SJSA1 (cell line): ENCODE results near the gene BIRC6. TPM values are rescaled to one million over a fixed set of nuclear protein-coding genes. Genes with fewer than 3 reads are reported as not detected.
"Not testable (repeated sequence)": the region's sequence is repeated elsewhere in the genome, so short reads cannot be mapped to it uniquely, and the experiment has no call there.

Source experiments
- DNase-seq, 2 experiments: peaks; one replicate each; pipeline ENCODE4 v3.0.0-alpha.2; 2015 to 2020; ENCODE audit warnings: low spot score in 2 of 2, low read depth in 1 of 2
- H3K27ac ChIP-seq: fragments of 250-450 bp; sonication (Bioruptor Pico); 2 replicates; pipeline ENCODE4 v1.5.1; 2020; ENCODE audit warnings: mild to moderate bottlenecking, moderate library complexity
- H3K27me3 ChIP-seq: fragments of 250-450 bp; sonication (Bioruptor Pico); replicated peaks from 2 replicates; pipeline ENCODE4 v1.5.1; 2020; ENCODE audit warnings: mild to moderate bottlenecking, moderate library complexity
- H3K36me3 ChIP-seq: fragments of 250-450 bp; sonication (Bioruptor Pico); 2 replicates; pipeline ENCODE4 v1.5.1; 2020; ENCODE audit warnings: mild to moderate bottlenecking
- H3K4me1 ChIP-seq: fragments of 250-450 bp; sonication (Bioruptor Pico); replicated peaks from 2 replicates; pipeline ENCODE4 v1.6.1; 2021; ENCODE audit warnings: mild to moderate bottlenecking
- H3K4me3 ChIP-seq: fragments of 250-450 bp; sonication (Bioruptor Pico); 2 replicates; pipeline ENCODE4 v1.5.1; 2020; ENCODE audit warnings: mild to moderate bottlenecking
- H3K9me3 ChIP-seq: fragments of 250-450 bp; sonication (Bioruptor Pico); replicated peaks from 2 replicates; pipeline ENCODE4 v1.5.1; 2020; ENCODE audit warnings: mild to moderate bottlenecking
- total RNA-seq: library from RNA; depleted of rRNA; stranded (reverse); fragments of >200 nt; shearing (Covaris generic); gene quantifications from 2 replicates; pipeline ENCODE4 v1.2.3, GENCODE V29; 2014

Gene BIRC6
- total RNA-seq, 1 experiment from 2014 or later: 68.4 TPM

DNA sequence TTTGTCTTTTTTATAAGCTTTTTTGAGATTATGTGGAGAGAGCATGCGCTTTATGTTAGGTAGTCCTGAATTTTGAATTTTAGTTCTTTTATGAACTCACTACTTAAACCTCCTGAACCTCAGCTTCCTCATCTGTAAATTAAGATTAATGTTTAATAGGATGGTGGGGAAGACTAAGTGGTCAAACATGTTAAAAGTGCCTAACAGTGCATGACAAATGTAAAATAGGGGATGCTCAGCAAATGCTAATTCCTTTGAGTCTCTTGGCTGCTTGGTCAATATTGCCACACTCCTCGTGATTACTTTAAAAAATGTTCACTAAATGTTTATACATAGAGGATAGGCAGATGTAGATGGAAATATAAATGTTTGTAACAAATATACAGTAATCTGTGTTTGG, 6.8 kb downstream of the BIRC6 start:
- no peaks in the 10 kb centered on the region for H3K27me3 ChIP-seq
- no peak for DNase-seq
- no peaks in the 10 kb centered on the region for H3K9me3 ChIP-seq
- H3K4me1 ChIP-seq: peaks cover 7% of the 10 kb centered on the region
- H3K4me3 ChIP-seq: no peak overlapping the region
- H3K27ac ChIP-seq: no peak overlapping the region
- peaks cover 28% of the 10 kb centered on the region for H3K36me3 ChIP-seq

DNA sequence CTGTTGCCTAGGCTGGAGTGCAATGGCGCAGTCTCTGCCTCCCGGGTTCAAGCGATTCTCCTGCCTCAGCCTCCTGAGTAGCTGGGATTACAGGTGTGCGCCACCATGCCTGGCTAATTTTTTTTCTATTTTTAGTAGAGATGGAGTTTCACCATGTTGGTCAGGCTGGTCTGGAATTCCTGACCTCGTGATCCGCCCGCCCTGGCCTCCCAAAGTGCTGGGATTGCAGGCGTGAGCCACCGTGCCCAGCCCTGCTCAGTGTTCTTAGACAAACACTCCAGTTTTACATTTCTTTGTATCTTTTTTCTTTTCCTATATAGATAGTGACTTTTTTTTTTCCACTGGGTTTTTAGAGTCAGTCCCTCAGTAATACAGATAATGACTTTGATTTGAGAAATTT, 7.5 kb downstream of the BIRC6 start:
- not testable (repeated sequence) for H3K4me3 ChIP-seq, H3K4me1 ChIP-seq, DNase-seq, H3K27ac ChIP-seq, H3K9me3 ChIP-seq, H3K27me3 ChIP-seq
- peaks cover 21% of the 10 kb centered on the region for H3K36me3 ChIP-seq

DNA sequence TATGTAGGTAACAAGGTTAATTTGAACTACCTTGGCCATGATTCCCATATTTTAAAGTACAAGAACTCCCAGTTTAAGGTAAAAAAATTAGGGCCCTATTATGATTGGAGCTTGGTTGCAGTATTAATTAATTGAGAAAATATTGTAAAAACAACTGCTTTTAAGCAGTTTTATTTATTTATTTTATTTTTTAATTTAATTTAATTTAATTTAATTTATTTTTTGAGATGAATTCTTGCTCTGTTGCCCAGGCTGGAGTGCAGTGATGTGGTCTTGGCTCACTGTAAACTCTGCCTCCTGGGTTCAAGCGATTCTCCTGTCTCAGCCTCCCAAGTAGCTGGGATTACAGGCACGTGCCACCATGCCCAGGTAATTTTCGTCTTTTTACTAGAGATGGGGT, 8.9 kb downstream of the BIRC6 start:
- DNase-seq, H3K27ac ChIP-seq, H3K4me1 ChIP-seq, H3K9me3 ChIP-seq, H3K4me3 ChIP-seq, H3K27me3 ChIP-seq: not testable (repeated sequence)
- H3K36me3 ChIP-seq: peaks cover 16% of the 10 kb centered on the region

GRCh38 chr2:32366595-32366994, 9.8 kb downstream of the BIRC6 start:
- Histone ChIP-seq H3K4me3 (no peak overlapping the region), H3K27ac (no peak overlapping the region), H3K36me3 (peaks cover 10% of the 10 kb centered on the region), H3K9me3 (no peaks in the 10 kb centered on the region), H3K4me1 (no peaks in the 10 kb centered on the region; the same call in 1 of the 2 replicates), H3K27me3 (no peaks in the 10 kb centered on the region)
- no peak for DNase-seq

- H3K9me3 ChIP-seq: no peaks in the 10 kb centered on the region
- DNase-seq: no peak
- H3K4me1 ChIP-seq: no peaks in the 10 kb centered on the region; the same call in 1 of the 2 replicates
- H3K4me3 ChIP-seq: no peak overlapping the region
- H3K36me3 ChIP-seq: no peaks in the 10 kb centered on the region; the same call in 1 of the 2 replicates
- H3K27me3 ChIP-seq: no peaks in the 10 kb centered on the region
- no peak overlapping the region for H3K27ac ChIP-seq
Measured at GRCh38 chr2:32369222-32369621, 12.4 kb downstream of the BIRC6 start.

GRCh38 chr2:32370942-32371341, 14.1 kb downstream of the BIRC6 start:
- DNase-seq, H3K27ac ChIP-seq, H3K4me1 ChIP-seq, H3K4me3 ChIP-seq, H3K9me3 ChIP-seq, H3K27me3 ChIP-seq, H3K36me3 ChIP-seq: not testable (repeated sequence)

GRCh38 chr2:32372519-32373182, 15.8 kb downstream of the BIRC6 start:
- no peaks in the 10 kb centered on the region for H3K9me3 ChIP-seq
- H3K4me3 ChIP-seq: no peak overlapping the region
- no peaks in the 10 kb centered on the region; the same call in 1 of the 2 replicates for H3K36me3 ChIP-seq
- no peak overlapping the region for H3K27ac ChIP-seq
- no peaks in the 10 kb centered on the region for H3K27me3 ChIP-seq
- H3K4me1 ChIP-seq: no peaks in the 10 kb centered on the region; the same call in 1 of the 2 replicates
- DNase-seq: no peak

DNA sequence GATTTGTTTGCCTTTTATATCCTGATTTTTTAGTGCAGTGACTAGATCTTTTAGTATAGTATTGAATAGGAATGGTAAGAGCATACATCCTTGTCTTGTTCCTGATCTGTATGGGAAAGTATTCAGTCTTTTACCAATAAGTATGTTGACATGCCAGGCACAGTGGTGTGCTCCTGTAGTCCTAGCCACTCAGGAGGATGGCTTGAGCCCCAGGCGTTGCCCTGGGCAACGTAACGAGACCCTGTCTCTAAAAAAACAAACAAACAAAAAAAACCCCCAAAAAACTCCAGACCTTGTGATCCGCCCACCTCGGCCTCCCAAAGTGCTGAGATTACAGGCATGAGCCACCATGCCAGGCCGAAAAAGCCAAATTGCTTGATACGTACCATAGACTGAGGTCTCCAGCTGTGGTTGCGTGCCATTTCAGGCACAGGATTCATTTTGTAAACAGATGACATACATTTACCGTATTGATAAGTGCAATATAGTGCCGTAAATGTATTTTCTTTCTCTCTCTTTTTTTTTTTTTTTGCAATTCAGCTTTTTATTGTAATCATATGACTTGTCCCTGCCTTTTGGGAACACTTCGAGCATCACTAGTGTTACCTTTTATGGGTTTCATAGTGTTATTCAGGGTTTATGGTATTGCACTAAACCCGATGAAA, 18.5 kb downstream of the BIRC6 start:
- Histone ChIP-seq H3K36me3 (peaks cover 3% of the 10 kb centered on the region; the same call in 1 of the 2 replicates), H3K4me1 (no peaks in the 10 kb centered on the region), H3K4me3 (no peak overlapping the region), H3K27me3 (no peaks in the 10 kb centered on the region), H3K27ac (no peak overlapping the region), H3K9me3 (no peaks in the 10 kb centered on the region)
- DNase-seq: no peak

DNA sequence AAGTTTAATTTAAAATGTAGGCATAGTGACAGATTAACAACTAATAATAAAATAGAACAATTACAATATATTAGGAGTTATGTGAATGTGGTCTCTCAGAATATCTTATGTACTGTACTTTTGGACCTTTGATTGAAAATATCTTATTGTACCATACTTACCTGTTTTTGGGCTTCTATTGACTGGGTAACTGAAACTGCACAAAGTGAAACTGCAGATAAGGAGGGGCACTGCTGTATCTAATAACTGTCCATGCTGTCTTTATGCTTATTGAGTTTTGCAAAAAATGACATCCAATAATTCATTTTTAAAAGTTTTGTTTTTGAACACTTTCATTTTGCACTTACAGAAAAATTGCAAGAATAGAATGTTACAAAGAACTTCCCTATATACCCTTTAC, 19.9 kb downstream of the BIRC6 start:
- no peaks in the 10 kb centered on the region for H3K9me3 ChIP-seq
- H3K4me3 ChIP-seq: no peak overlapping the region
- no peaks in the 10 kb centered on the region for H3K27me3 ChIP-seq
- peaks cover 14% of the 10 kb centered on the region for H3K36me3 ChIP-seq
- H3K27ac ChIP-seq: no peak overlapping the region
- no peak for DNase-seq
- no peaks in the 10 kb centered on the region for H3K4me1 ChIP-seq

DNA sequence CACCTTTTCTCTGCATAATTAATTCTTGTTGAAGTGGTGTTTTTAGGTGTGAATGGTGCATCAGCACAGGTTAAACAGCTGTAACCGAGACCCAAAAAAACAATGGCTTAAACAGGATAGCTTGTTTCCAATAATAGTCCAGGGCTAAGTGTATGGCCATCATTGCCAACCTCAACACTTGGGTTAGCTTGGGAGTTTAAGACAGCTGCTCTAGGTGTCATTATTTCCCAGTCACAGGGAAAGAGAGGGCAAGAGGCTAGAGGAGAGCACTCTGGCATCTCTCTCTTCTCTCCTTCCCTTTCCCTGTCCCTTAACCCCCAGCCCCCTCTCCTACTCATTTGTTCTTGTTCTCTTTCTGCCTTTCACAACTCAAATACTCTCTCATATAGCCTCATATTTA, 21.1 kb downstream of the BIRC6 start:
- Histone ChIP-seq H3K4me1 (no peaks in the 10 kb centered on the region), H3K36me3 (peaks cover 24% of the 10 kb centered on the region), H3K27me3 (no peaks in the 10 kb centered on the region)

GRCh38 chr2:32379352-32379751, 22.5 kb downstream of the BIRC6 start:
- no peak overlapping the region for H3K4me3 ChIP-seq
- no peaks in the 10 kb centered on the region for H3K4me1 ChIP-seq
- peaks cover 38% of the 10 kb centered on the region for H3K36me3 ChIP-seq
- no peaks in the 10 kb centered on the region for H3K9me3 ChIP-seq
- H3K27me3 ChIP-seq: no peaks in the 10 kb centered on the region
- H3K27ac ChIP-seq: no peak overlapping the region
- DNase-seq: no peak

More for the DNA sequence above, 21.1 kb downstream of the BIRC6 start:
- Histone ChIP-seq H3K9me3 (no peaks in the 10 kb centered on the region), H3K4me3 (no peak overlapping the region), H3K27ac (no peak overlapping the region)
- DNase-seq: no peak

- Histone ChIP-seq H3K4me1 (no peaks in the 10 kb centered on the region), H3K27ac (no peak overlapping the region), H3K27me3 (no peaks in the 10 kb centered on the region), H3K4me3 (no peak overlapping the region), H3K9me3 (no peaks in the 10 kb centered on the region), H3K36me3 (peaks cover 72% of the 10 kb centered on the region)
- no peak for DNase-seq
Measured at GRCh38 chr2:32383858-32384257, 27.0 kb downstream of the BIRC6 start.

DNA sequence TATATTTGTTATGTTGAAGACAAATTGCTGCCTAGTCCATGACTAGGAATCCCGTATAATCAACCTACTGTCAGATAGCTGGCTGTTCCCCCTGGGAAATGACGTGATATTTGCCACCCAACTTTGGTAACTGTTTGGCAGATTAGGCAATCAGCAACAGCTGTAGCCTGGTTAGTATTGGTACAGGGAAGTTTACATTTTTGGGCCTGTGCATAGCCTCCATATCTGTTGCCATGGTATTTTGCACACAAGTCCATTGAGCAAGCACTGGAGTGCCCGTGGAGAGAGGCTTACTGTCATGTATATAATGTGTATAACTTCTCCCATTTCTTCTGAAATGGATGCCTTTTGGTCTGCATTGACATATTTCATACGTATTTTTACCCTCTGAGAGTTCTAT, 27.7 kb downstream of the BIRC6 start:
- H3K4me1 ChIP-seq: no peaks in the 10 kb centered on the region
- H3K9me3 ChIP-seq: no peaks in the 10 kb centered on the region
- no peak for DNase-seq
- no peaks in the 10 kb centered on the region for H3K27me3 ChIP-seq
- no peak overlapping the region for H3K4me3 ChIP-seq
- peaks cover 79% of the 10 kb centered on the region for H3K36me3 ChIP-seq
- no peak overlapping the region for H3K27ac ChIP-seq

GRCh38 chr2:32386739-32387138, 29.9 kb downstream of the BIRC6 start:
- H3K4me1 ChIP-seq: no peaks in the 10 kb centered on the region
- H3K9me3 ChIP-seq: no peaks in the 10 kb centered on the region
- DNase-seq: no peak

More at GRCh38 chr2:32386739-32387138, 29.9 kb downstream of the BIRC6 start:
- H3K27me3 ChIP-seq: no peaks in the 10 kb centered on the region
- H3K36me3 ChIP-seq: peaks cover 85% of the 10 kb centered on the region
- no peak overlapping the region for H3K27ac ChIP-seq
- no peak overlapping the region for H3K4me3 ChIP-seq
